A549 (cell line): ENCODE data around the gene ACOT4.
"Not testable (repeated sequence)": the region's sequence is repeated elsewhere in the genome, so short reads cannot be mapped to it uniquely, and the experiment has no call there.

Experiments
- CHD2 ChIP-seq: fragments of 150-350 bp; IDR thresholded peaks from 2 replicates; pipeline ENCODE4 v1.6.1; 2014; ENCODE audit warnings: low read length; ENCODE audit not compliant: partially characterized antibody
- HDAC2 ChIP-seq: fragments of 200-600 bp; sonication (generic); IDR thresholded peaks from 2 replicates; pipeline ENCODE4 v1.6.1; 2016
- JUN ChIP-seq, 2 experiments: fragments of >200 bp; sonication (Bioruptor Twin); formaldehyde crosslinking; IDR thresholded peaks; 2 replicates in 1 of 2; 3 replicates in 1 of 2; pipeline ENCODE4 v1.6.1; 2016 to 2017
- KDM5A ChIP-seq: fragments of 200-600 bp; sonication (generic); IDR thresholded peaks from 2 replicates; pipeline ENCODE4 v1.6.1; 2016; ENCODE audit warnings: antibody characterized with exemption, mild to moderate bottlenecking
- PHF8 ChIP-seq: fragments of 200-600 bp; sonication (generic); IDR thresholded peaks from 2 replicates; pipeline ENCODE4 v1.6.1; 2016; ENCODE audit warnings: low read depth, mild to moderate bottlenecking, antibody characterized with exemption, moderate library complexity, borderline replicate concordance
- POLR2A ChIP-seq: IDR thresholded peaks from 2 replicates; pipeline ENCODE4 v1.6.1; 2012; ENCODE audit warnings: mild to moderate bottlenecking, low read length
- SMC3 ChIP-seq: fragments of >200 bp; sonication (Bioruptor Twin); formaldehyde crosslinking; IDR thresholded peaks from 3 replicates; pipeline ENCODE4 v1.6.1; 2018; ENCODE audit warnings: inconsistent platforms
- SREBF2 ChIP-seq: fragments of 450-650 bp; IDR thresholded peaks from 2 replicates; pipeline ENCODE4 v1.6.1; 2014; ENCODE audit warnings: mild to moderate bottlenecking, moderate library complexity
- TF ChIP-seq, protein P1 (sequence below): fragments of >200 bp; sonication (Bioruptor Twin); formaldehyde crosslinking; IDR thresholded peaks from 3 replicates; pipeline ENCODE4 v1.5.1; 2016
- TF ChIP-seq, protein P2 (sequence below): IDR thresholded peaks from 2 replicates; pipeline ENCODE4 v1.6.1; 2012
- TF ChIP-seq, protein P3 (sequence below): fragments of 450-650 bp; IDR thresholded peaks from 2 replicates; pipeline ENCODE4 v1.6.1; 2014; ENCODE audit warnings: antibody characterized with exemption

DNA sequence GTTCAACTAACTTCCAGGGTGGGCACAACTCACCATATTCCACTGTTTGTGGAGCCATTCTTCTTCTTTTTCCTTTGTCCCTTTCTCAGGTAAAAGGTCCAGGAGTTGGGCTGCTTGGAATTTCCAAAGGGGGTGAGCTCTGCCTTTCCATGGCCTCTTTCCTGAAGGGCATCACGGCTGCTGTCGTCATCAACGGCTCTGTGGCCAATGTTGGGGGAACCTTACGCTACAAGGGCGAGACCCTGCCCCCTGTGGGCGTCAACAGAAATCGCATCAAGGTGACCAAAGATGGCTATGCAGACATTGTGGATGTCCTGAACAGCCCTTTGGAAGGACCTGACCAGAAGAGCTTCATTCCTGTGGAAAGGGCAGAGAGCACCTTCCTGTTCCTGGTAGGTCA, 48.7 kb upstream of the ACOT4 start:
- TF ChIP-seq POLR2A; CHD2; HDAC2; SREBF2; JUN (IDR thresholded peaks at IDR 0.05); SMC3; PHF8; KDM5A: not testable (repeated sequence)
- TF ChIP-seq, protein P1, sequence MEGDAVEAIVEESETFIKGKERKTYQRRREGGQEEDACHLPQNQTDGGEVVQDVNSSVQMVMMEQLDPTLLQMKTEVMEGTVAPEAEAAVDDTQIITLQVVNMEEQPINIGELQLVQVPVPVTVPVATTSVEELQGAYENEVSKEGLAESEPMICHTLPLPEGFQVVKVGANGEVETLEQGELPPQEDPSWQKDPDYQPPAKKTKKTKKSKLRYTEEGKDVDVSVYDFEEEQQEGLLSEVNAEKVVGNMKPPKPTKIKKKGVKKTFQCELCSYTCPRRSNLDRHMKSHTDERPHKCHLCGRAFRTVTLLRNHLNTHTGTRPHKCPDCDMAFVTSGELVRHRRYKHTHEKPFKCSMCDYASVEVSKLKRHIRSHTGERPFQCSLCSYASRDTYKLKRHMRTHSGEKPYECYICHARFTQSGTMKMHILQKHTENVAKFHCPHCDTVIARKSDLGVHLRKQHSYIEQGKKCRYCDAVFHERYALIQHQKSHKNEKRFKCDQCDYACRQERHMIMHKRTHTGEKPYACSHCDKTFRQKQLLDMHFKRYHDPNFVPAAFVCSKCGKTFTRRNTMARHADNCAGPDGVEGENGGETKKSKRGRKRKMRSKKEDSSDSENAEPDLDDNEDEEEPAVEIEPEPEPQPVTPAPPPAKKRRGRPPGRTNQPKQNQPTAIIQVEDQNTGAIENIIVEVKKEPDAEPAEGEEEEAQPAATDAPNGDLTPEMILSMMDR = not testable (repeated sequence)
- TF ChIP-seq, protein P2, sequence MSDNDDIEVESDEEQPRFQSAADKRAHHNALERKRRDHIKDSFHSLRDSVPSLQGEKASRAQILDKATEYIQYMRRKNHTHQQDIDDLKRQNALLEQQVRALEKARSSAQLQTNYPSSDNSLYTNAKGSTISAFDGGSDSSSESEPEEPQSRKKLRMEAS = not testable (repeated sequence)
- TF ChIP-seq, protein P3, sequence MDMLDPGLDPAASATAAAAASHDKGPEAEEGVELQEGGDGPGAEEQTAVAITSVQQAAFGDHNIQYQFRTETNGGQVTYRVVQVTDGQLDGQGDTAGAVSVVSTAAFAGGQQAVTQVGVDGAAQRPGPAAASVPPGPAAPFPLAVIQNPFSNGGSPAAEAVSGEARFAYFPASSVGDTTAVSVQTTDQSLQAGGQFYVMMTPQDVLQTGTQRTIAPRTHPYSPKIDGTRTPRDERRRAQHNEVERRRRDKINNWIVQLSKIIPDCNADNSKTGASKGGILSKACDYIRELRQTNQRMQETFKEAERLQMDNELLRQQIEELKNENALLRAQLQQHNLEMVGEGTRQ = not testable (repeated sequence)
